ENCODE results near the gene ABHD16B. TPM values are rescaled to one million over a fixed set of nuclear protein-coding genes. Genes with fewer than 3 reads are reported as not detected.

The ABHD16B gene
- total and polyA plus RNA-seq, 2 of the 13 experiments (the other 11 are each of a cell fraction or from before 2014, with no cell fraction given) = not detected

- peak; percentile 92; the same call in 1 of the 2 replicates for TF ChIP-seq AHR (CRISPR knock-in tag; IDR thresholded peaks at IDR 0.05)
Observed at GRCh38 chr20:63854069-63854765, 7.1 kb upstream of the ABHD16B start (continued).

GRCh38 chr20:63854766-63855362, 6.4 kb upstream of the ABHD16B start:
- Histone ChIP-seq H3K79me2 (ENCODE audit: insufficient read depth, low read length) (no peaks in the 10 kb centered on the region), H3K9ac (ENCODE audit: insufficient read depth, low read depth, low read length) (peak overlapping the region; percentile 68), H3K27ac (ENCODE audit: extremely low read length, insufficient read depth, low read length) (no peak overlapping the region), H3K9me3 (ENCODE audit: low read length) (no peaks in the 10 kb centered on the region), H3K4me3 (replicated peaks in 1 of 3; ENCODE audit: insufficient read depth in 1 of 3, low read depth in 2 of 3, low read length in 3 of 3) (peak overlapping the region; percentile 60 to 83 (median 66)), H2AFZ (ENCODE audit: low read length) (no peak overlapping the region), H3K4me2 (ENCODE audit: low read depth, low read length) (peak overlapping the region; percentile 93), H3K27me3 (ENCODE audit: control insufficient read depth in 1 of 2, insufficient read depth in 2 of 2, low read length in 2 of 2) (peaks cover 3 to 11% of the 10 kb centered on the region in 2 experiments; a peak in 4 of 5 replicates), H4K20me1 (ENCODE audit: insufficient read depth, low read length) (no peaks in the 10 kb centered on the region), H3K4me1 (ENCODE audit: insufficient read depth, low read length) (peaks cover 62% of the 10 kb centered on the region), H3K36me3 (replicated peaks in 1 of 2; ENCODE audit: control insufficient read depth in 1 of 2, insufficient read depth in 2 of 2, low read length in 2 of 2) (no peaks in the 10 kb centered on the region)
- BruUV-seq (replicated peaks) = no TSS peak
- DNase-seq (ENCODE audit: low spot score) (no peak), ATAC-seq (peak; percentile 7), FAIRE-seq (no peak)
- POLR2A ChIA-PET = interaction anchor here (1.1 to 3.7 kb wide), 7 partner anchors 8 to 203 kb away, joined by 3 to 59 read pairs (median 6); partner anchors contain the start of genes ARFRP1, TPD52L2 and ZGPAT
- CTCF ChIA-PET (ENCODE audit: low intra/inter-chr PET ratio, low total read pairs) = no interaction called here
- WGBS (ENCODE audit: low lambda C conversion rate) = 1% methylated on average over 22 of the region's 26 CpGs
- intact Hi-C loops (cut with micrococcal nuclease; ENCODE audit: unreplicated experiment) (no loop called here), in situ Hi-C loops (cut with HindIII; ENCODE audit: extremely low pct_ligation_motif_present, low pct_unique_long_range_greater_than_20kb) (loop anchor here (5.0 kb wide), 3 partner anchors 33 to 148 kb away; partner anchors contain the start of genes ARFRP1 and ZGPAT)
- TF ChIP-seq ZNF703 (CRISPR knock-in tag; IDR thresholded peaks at IDR 0.05; ENCODE audit: borderline replicate concordance) (peak; percentile 50; the same call in 1 of the 2 replicates), ZNF567 (CRISPR knock-in tag; IDR thresholded peaks at IDR 0.05; ENCODE audit: borderline replicate concordance) (peak; percentile 33; the same call in 1 of the 2 replicates), NR2F1 (CRISPR knock-in tag; IDR thresholded peaks at IDR 0.05) (no peak), KDM5B (CRISPR knock-in tag; IDR thresholded peaks at IDR 0.05; ENCODE audit: borderline replicate concordance) (peak; percentile 65; the same call in 1 of the 2 replicates), ZNF235 (CRISPR knock-in tag; IDR thresholded peaks at IDR 0.05; ENCODE audit: borderline replicate concordance) (peak; percentile 18; the same call in 1 of the 2 replicates), ZNF678 (CRISPR knock-in tag; IDR thresholded peaks at IDR 0.05) (0 out of 2 replicates have a peak, but pooled peaks have one; percentile 36), ZBTB7B (CRISPR knock-in tag; IDR thresholded peaks at IDR 0.05) (peak; percentile 1; the same call in 1 of the 2 replicates), TCF12 (IDR thresholded peaks at IDR 0.05) (no peak), TCF12 (CRISPR knock-in tag; IDR thresholded peaks at IDR 0.05) (peak; percentile 59; the same call in 1 of the 2 replicates), MTF2 (CRISPR knock-in tag; IDR thresholded peaks at IDR 0.05; ENCODE audit: borderline replicate concordance) (0 out of 2 replicates have a peak, but pooled peaks have one; percentile 24), KDM5A (IDR thresholded peaks at IDR 0.05; ENCODE audit: borderline replicate concordance, low read length) (no peak), ZNF441 (CRISPR knock-in tag; IDR thresholded peaks at IDR 0.05; ENCODE audit: borderline replicate concordance) (peak; percentile 33; the same call in 1 of the 2 replicates)

Data from HepG2 (cell line).